AG08395 (cell line): ENCODE results near the gene CPEB2.

ENCODE experiments used
- DNase-seq: peaks from one replicate; pipeline ENCODE4 v3.0.0; 2012; ENCODE audit warnings: mixed read lengths, low spot score

CPEB2 gene

DNA sequence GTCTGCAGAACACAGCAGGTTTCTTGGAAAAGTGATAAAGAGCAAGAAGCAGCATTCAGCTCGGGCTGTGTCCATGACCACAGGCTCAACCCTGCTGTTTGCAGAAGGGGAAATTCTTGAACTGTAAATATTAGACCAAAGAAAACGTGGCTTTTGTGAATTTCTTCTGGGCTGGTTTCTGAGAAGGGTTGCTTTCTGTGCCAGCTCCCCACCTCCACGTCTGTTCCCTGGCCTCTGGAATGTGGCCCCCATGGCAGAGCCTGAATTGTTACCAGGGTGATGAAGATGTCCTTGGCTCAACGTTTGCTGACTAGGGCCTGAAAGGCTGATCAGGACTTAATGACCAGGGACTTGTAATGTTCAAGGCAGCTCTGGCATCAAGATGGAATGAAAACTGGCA is 116.0 kb downstream of the CPEB2 start:
- no peak for DNase-seq
